GM12873 (cell line): ENCODE measurements around the gene CCDC70.
A peak's percentile ranks its signal among the peaks of the same experiment; 100 is the strongest.

Experiments used
- TF ChIP-seq, protein P1 (sequence below): IDR thresholded peaks from 2 replicates; pipeline ENCODE4 v1.5.1; 2012; ENCODE audit warnings: low read depth, mild to moderate bottlenecking, moderate library complexity, low read length, control low read depth; ENCODE audit not compliant: insufficient read depth; ENCODE audit errors: missing control alignments

Gene CCDC70

DNA sequence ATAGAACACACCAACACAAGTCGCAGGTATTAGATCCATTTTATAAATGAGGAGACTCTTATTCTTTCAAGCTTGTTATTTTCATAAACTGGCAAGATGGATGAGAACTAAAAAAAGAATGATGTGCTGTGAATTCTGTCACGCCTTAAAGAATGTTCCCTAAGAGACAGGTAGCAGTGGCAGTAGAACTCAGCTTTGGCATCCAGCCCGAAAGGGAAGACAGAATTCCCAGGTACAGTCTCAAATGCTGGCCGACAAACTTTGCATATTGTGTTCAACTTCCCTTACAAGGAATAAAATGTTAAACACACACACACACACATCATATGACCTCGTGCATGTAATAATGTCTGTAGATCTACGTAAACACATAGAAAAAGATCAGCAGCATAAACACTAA is 20.0 kb upstream of the CCDC70 start:
- TF ChIP-seq, protein P1, sequence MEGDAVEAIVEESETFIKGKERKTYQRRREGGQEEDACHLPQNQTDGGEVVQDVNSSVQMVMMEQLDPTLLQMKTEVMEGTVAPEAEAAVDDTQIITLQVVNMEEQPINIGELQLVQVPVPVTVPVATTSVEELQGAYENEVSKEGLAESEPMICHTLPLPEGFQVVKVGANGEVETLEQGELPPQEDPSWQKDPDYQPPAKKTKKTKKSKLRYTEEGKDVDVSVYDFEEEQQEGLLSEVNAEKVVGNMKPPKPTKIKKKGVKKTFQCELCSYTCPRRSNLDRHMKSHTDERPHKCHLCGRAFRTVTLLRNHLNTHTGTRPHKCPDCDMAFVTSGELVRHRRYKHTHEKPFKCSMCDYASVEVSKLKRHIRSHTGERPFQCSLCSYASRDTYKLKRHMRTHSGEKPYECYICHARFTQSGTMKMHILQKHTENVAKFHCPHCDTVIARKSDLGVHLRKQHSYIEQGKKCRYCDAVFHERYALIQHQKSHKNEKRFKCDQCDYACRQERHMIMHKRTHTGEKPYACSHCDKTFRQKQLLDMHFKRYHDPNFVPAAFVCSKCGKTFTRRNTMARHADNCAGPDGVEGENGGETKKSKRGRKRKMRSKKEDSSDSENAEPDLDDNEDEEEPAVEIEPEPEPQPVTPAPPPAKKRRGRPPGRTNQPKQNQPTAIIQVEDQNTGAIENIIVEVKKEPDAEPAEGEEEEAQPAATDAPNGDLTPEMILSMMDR, result no peak

GRCh38 chr13:51843529-51843928 is 18.2 kb upstream of the CCDC70 start:
- TF ChIP-seq, protein P1, result no peak

- TF ChIP-seq, protein P1, result peak; percentile 92
Measured at GRCh38 chr13:51844862-51845573, 16.8 kb upstream of the CCDC70 start, which contains the start of gene TMEM272. Gene TMEM272 (minus strand): TSS chr13:51845177. CDS start chr13:51838530, 6,647 bp downstream.

DNA sequence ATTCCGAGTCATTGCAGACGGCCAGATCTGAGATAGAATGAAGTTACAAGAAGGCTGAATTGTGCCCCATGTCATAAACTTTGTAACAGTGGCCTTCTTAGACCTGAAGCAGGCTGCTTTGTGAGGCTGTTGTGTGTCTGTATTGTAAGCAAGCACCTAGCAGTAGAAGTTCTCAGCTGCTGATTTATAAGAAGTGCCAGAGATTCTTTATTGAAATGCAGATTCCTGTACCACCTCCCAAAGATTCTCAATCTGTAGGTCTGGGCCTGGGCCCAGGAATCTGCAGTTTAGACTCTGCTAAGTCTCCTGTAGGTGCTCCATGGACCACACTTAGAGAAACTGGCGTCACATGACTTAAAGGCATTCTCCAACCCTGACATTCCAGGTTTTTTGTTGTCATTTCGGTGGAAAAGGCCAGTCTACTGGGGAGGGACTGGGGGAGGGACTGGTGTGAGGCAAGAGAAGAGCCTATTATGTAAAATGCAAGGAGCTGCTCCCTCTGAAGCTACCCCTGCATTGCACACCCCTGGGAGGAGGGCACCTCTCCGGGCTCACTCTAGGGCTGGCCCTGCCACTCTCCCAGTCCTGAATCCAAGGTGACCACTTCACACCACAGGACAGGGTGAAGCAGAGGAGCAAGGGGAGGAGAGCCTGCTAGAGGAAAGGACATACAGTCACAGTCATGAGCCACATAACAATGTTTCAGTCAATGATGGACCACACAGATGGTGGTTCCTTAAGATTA is 16.0 kb upstream of the CCDC70 start:
- TF ChIP-seq, protein P1, result no peak

- TF ChIP-seq, protein P1, result no peak
Measured at GRCh38 chr13:51846756-51847155, 15.0 kb upstream of the CCDC70 start.

DNA sequence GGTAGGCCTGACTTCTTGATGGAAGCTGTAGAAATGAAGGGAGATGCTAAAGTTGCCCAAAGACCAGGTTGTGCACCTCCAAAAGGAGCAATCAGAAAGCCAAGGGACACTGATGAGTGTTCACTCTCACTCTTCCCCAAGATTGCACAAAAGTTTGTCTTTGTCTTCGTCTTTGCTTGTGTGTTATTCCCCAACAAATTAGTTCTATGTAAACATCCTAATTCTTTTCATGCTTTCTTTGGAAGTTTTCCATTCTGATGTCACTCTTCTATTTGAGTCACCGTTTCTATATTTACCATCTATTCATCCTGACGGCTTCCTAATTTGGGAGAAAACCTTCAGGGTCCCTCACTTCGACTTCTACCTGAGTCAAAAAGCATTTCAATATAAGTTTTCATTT is 13.1 kb upstream of the CCDC70 start:
- TF ChIP-seq, protein P1, result no peak
